H1 (cell line): ENCODE measurements around the gene SNX21. TPM values are rescaled to one million over a fixed set of nuclear protein-coding genes. Genes with fewer than 3 reads are reported as not detected.

Experiments
- SP4 ChIP-seq: IDR thresholded peaks from 2 replicates; pipeline ENCODE4 v1.6.1; 2012; ENCODE audit warnings: low read length, inconsistent platforms
- polyA plus RNA-seq, 7 experiments: library from polyadenylated mRNA; depleted of rRNA in 3 of 7; stranded (reverse) in 5 of 7; unstranded in 2 of 7; fragments of >200 nt in 5 of 7; fragments of 200-250 nt in 2 of 7; gene quantifications; 1 replicate in 5 of 7; 2 replicates in 1 of 7; 4 replicates in 1 of 7; pipeline versions ENCODE4 v1.2.1 to v1.2.3, GENCODE V29; 2011 to 2013; ENCODE audit warnings: missing spikeins in 2 of 7, mixed read lengths in 2 of 7
- total RNA-seq: library from RNA; stranded (reverse); fragmentation: NEBNext Ultra II Directional; extraction: Animal tissue kit (Norgen Biotek cat#: 25700); gene quantifications from 2 replicates; pipeline ENCODE4 v1.2.1, GENCODE V29; 2021
- TF ChIP-seq, protein P1 (sequence below): IDR thresholded peaks from 2 replicates; pipeline ENCODE4 v1.6.1; 2012; ENCODE audit warnings: inconsistent platforms

SNX21 gene
- total and polyA plus RNA-seq, 2 of the 8 experiments (the other 6 are each of a cell fraction or from before 2014, with no cell fraction given): 15.8 to 16.8 TPM

DNA sequence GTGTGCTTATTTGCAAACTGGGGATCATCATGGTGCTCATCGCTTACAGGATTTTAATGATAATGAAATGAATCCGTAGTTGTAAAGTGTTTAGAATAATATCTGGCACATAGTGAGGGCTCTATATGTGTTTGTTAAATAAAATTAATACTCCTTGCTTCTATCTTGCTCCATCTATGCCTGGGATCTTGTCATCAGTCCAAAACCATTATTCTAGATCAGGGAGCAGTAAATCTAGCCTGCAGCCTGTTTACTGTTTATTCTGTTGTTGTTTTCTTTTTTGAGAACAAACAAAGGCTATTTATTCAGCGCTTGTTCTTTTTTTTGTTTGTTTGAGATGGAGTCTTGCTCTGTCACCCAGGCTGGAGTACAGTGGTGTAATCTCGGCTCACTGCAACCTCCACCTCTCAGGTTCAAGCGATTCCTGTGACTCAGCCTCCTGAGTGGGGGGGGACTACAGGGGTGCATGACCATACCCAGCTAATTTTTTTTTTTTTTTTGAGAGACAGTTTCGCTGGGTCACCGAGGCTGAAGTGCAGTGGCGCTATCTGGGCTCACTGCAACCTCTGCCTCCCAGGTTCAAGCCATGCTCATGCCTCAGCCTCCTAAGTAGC is 15.5 kb downstream of the SNX21 start (continued):
- TF ChIP-seq SP4: no peak
- TF ChIP-seq, protein P1, sequence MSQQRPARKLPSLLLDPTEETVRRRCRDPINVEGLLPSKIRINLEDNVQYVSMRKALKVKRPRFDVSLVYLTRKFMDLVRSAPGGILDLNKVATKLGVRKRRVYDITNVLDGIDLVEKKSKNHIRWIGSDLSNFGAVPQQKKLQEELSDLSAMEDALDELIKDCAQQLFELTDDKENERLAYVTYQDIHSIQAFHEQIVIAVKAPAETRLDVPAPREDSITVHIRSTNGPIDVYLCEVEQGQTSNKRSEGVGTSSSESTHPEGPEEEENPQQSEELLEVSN: no peak
